ENCODE results near the gene PEAK3.

GRCh38 chr19:2236314-2237050 lies 45.5 kb downstream of the PEAK3 start, which contains the start of the genes PLEKHJ1 and SF3A2:
- TF ChIP-seq CTCF (IDR thresholded peaks at IDR 0.05; ENCODE audit: low read length) (peak; percentile 100), EZH2 (optimal IDR thresholded peaks at IDR 0.05; ENCODE audit: low read depth, low read length) (no peak)
